Measurements from ENCODE around the gene USP31.

Gene USP31

GRCh38 chr16:23058576-23058975 lies 90.7 kb downstream of the USP31 start:
- DNase-seq, result no peak

- no peak for DNase-seq
Observed at GRCh38 chr16:23057013-23057596, 92.1 kb downstream of the USP31 start.

GRCh38 chr16:23055481-23055880 lies 93.8 kb downstream of the USP31 start:
- DNase-seq, result no peak

- DNase-seq, result no peak
Observed at GRCh38 chr16:23052908-23053580, 96.2 kb downstream of the USP31 start.

- no peak for DNase-seq
Observed at GRCh38 chr16:23052221-23052620, 97.0 kb downstream of the USP31 start.

GRCh38 chr16:23051587-23051986 lies 97.7 kb downstream of the USP31 start:
- no peak for DNase-seq

- DNase-seq, result no peak
Observed at GRCh38 chr16:23048164-23048563, 101.1 kb downstream of the USP31 start.

GRCh38 chr16:23045025-23045424 lies 104.2 kb downstream of the USP31 start:
- DNase-seq, result no peak

- DNase-seq, result no peak
Observed at GRCh38 chr16:23040246-23040645, 109.0 kb downstream of the USP31 start.

- DNase-seq, result no peak
Observed at GRCh38 chr16:23039118-23039517, 110.1 kb downstream of the USP31 start.

GRCh38 chr16:23035240-23035639 lies 114.0 kb downstream of the USP31 start:
- DNase-seq, result no peak

GRCh38 chr16:23031508-23032098 lies 117.6 kb downstream of the USP31 start:
- DNase-seq, result no peak

GRCh38 chr16:23029733-23030420 lies 119.4 kb downstream of the USP31 start:
- DNase-seq, result no peak

GRCh38 chr16:23027386-23027785 lies 121.9 kb downstream of the USP31 start:
- no peak for DNase-seq

GRCh38 chr16:23026784-23027362 lies 122.4 kb downstream of the USP31 start:
- no peak for DNase-seq

- no peak for DNase-seq
Observed at GRCh38 chr16:23025692-23026307, 123.5 kb downstream of the USP31 start.

GRCh38 chr16:23024044-23024443 lies 125.2 kb downstream of the USP31 start:
- DNase-seq, result no peak

GRCh38 chr16:23020084-23020483 lies 129.2 kb downstream of the USP31 start:
- DNase-seq, result no peak

GRCh38 chr16:23016368-23016767 lies 132.9 kb downstream of the USP31 start:
- no peak for DNase-seq

- DNase-seq, result no peak
Observed at GRCh38 chr16:23015580-23015979, 133.7 kb downstream of the USP31 start.

- no peak for DNase-seq
Observed at GRCh38 chr16:23014592-23014991, 134.7 kb downstream of the USP31 start.
